HepG2 (cell line): ENCODE data around the gene SLC11A1. TPM values are rescaled to one million over a fixed set of nuclear protein-coding genes. Genes with fewer than 3 reads are reported as not detected.

Experiments
- NCOA1 ChIP-seq: sonication (generic); formaldehyde crosslinking; IDR thresholded peaks from 2 replicates; pipeline ENCODE4 v1.9.0; 2021; ENCODE audit warnings: missing genetic modification reagents
- ZBTB39 ChIP-seq: sonication (generic); formaldehyde crosslinking; IDR thresholded peaks from 2 replicates; pipeline ENCODE4 v1.5.0; 2020; ENCODE audit warnings: missing genetic modification reagents
- ZNF142 ChIP-seq: sonication (generic); formaldehyde crosslinking; IDR thresholded peaks from 2 replicates; pipeline ENCODE4 v1.4.0; 2020; ENCODE audit warnings: missing genetic modification reagents
- ZNF501 ChIP-seq: sonication (generic); formaldehyde crosslinking; IDR thresholded peaks from 2 replicates; pipeline ENCODE4 v1.5.1; 2020; ENCODE audit warnings: mild to moderate bottlenecking, moderate library complexity, missing genetic modification reagents
- polyA plus RNA-seq, 8 experiments: library from polyadenylated mRNA; depleted of rRNA in 3 of 8; stranded (reverse) in 7 of 8; unstranded in 1 of 8; fragments of >200 nt; fragmentation: Illumina TruSeq in 4 of 8; extraction: Trizol in 4 of 8; gene quantifications; 2 replicates each; pipeline versions ENCODE4 v1.2.1 to v1.2.3, GENCODE V29; 2011 to 2016; ENCODE audit warnings: low read depth in 4 of 8, missing spikeins in 1 of 8, mixed read lengths in 1 of 8; ENCODE audit not compliant: insufficient read depth in 1 of 8
- total RNA-seq, 5 experiments: library from RNA; depleted of rRNA; stranded (reverse); fragments of >200 nt; fragmentation: Illumina TruSeq; extraction: Trizol; gene quantifications; 2 replicates each; pipeline ENCODE4 v1.2.3, GENCODE V29; 2016; ENCODE audit warnings: low read depth in 1 of 5

SLC11A1 gene
- total and polyA plus RNA-seq, 2 of the 13 experiments (the other 11 are each of a cell fraction or from before 2014, with no cell fraction given) = 0.33 to 2.3 TPM

- TF ChIP-seq ZNF142 (CRISPR knock-in tag) = no peak
- TF ChIP-seq ZBTB39 (CRISPR knock-in tag) = 0 out of 2 replicates have a peak, but pooled peaks have one; percentile 58
- 0 out of 2 replicates have a peak, but pooled peaks have one; percentile 34 for TF ChIP-seq ZNF501 (CRISPR knock-in tag)
- 0 out of 2 replicates have a peak, but pooled peaks have one; percentile 61 for TF ChIP-seq NCOA1 (CRISPR knock-in tag)
These were observed 12.4 kb downstream of the SLC11A1 start (continued) for GRCh38 chr2:218394298-218395089.
